Testis (tissue), 2 donors: ENCODE measurements around the gene ETFA.

Experiments used
- CTCF ChIP-seq, 3 experiments: fragments of 450-650 bp in 2 of 3; fragments of 200-600 bp in 1 of 3; sonication (generic) in 1 of 3; IDR thresholded peaks; one replicate each; pipeline ENCODE4 v1.5.1; 2016 to 2019; ENCODE audit warnings: antibody characterized with exemption in 3 of 3, mild to moderate bottlenecking in 2 of 3, moderate library complexity in 1 of 3
- POLR2A ChIP-seq: fragments of 450-650 bp; IDR thresholded peaks from one replicate; pipeline ENCODE4 v1.6.1; 2017; ENCODE audit warnings: antibody characterized with exemption, mild to moderate bottlenecking, moderate library complexity

GRCh38 chr15:76239786-76240185 lies 71.5 kb downstream of the ETFA start:
- no peak for TF ChIP-seq CTCF (IDR thresholded peaks at IDR 0.05)
- no peak for TF ChIP-seq POLR2A
